ENCODE measurements around the gene B3GALT4.

GRCh38 chr6:33278810-33279209 lies 1.9 kb downstream of the B3GALT4 start:
- no peak for TF ChIP-seq CTCF (IDR thresholded peaks at IDR 0.05 in 8 of 11, conservative IDR thresholded peaks at IDR 0.05 in 3 of 11)
- TF ChIP-seq POLR2A (IDR thresholded peaks at IDR 0.05) = no peak
- no peak for TF ChIP-seq POLR2AphosphoS5 (IDR thresholded peaks at IDR 0.05)

All from spleen (tissue), 7 donors.